Left kidney (tissue), 2 donors: ENCODE measurements around the gene ABHD3. TPM values are rescaled to one million over a fixed set of nuclear protein-coding genes. Genes with fewer than 3 reads are reported as not detected.
"Not testable (repeated sequence)": the region's sequence is repeated elsewhere in the genome, so short reads cannot be mapped to it uniquely, and the experiment has no call there.

Experiments
- DNase-seq: peaks from one replicate; pipeline ENCODE4 v3.0.0-alpha.2; 2013
- polyA plus RNA-seq: library from polyadenylated mRNA; unstranded; fragments of 120-200 nt; gene quantifications from one replicate; pipeline ENCODE4 v1.2.1, GENCODE V29; 2013; ENCODE audit not compliant: insufficient read length

Gene ABHD3
- polyA plus RNA-seq, 1 donor, result 30.8 TPM

DNA sequence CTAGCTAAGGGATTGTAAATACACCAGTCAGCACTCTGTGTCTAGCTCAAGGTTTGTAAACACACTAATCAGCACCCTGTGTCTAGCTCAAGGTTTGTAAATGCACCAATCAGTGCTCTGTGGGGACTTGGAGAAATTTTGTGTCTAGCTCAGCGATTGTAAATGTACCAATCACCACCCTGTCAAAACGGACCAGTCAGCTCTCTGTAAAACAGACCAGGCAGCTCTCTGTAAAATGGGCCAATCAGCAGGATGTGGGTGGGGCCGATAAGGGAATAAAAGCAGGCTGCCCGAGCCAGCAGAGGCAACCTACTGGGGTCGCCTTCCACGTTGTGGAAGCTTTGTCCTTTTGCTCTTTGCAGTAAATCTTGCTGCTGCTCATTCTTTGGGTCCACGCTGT lies 2.6 kb upstream of the ABHD3 start:
- DNase-seq, result not testable (repeated sequence)

- DNase-seq, result no peak
These were observed 1.9 kb upstream of the ABHD3 start for GRCh38 chr18:21706386-21706865.

GRCh38 chr18:21703241-21703820 lies 1.2 kb downstream of the ABHD3 start:
- no peak for DNase-seq

GRCh38 chr18:21702602-21703001 lies 2.0 kb downstream of the ABHD3 start:
- DNase-seq, result no peak

DNA sequence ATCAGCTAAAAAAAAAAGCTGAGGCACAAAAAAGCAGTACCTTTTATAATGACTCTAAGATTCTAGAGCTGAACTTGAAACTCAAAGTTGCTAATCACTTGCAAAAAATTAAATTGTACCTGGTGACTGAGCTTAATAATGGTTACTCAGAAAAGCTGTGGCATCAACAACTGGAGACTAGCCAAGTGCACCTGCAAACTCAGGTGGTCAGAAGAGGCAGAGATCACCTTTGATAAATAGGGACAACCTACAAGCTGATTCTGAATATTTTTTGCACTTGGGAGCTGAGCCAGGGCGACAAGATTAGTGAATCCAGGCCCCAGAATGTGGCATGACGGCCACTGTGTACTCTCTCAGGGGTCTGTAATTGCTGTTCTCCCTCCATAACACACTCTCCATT lies 3.0 kb downstream of the ABHD3 start:
- no peak for DNase-seq

- DNase-seq, result no peak
These were observed 4.0 kb downstream of the ABHD3 start for GRCh38 chr18:21700528-21701075.

- no peak for DNase-seq
These were observed 11.3 kb downstream of the ABHD3 start for GRCh38 chr18:21693322-21693721.

- no peak for DNase-seq
These were observed 14.8 kb downstream of the ABHD3 start for GRCh38 chr18:21689736-21690135.

- no peak for DNase-seq
These were observed 18.1 kb downstream of the ABHD3 start for GRCh38 chr18:21686282-21687105.

GRCh38 chr18:21685556-21685981 lies 19.0 kb downstream of the ABHD3 start:
- not testable (repeated sequence) for DNase-seq

DNA sequence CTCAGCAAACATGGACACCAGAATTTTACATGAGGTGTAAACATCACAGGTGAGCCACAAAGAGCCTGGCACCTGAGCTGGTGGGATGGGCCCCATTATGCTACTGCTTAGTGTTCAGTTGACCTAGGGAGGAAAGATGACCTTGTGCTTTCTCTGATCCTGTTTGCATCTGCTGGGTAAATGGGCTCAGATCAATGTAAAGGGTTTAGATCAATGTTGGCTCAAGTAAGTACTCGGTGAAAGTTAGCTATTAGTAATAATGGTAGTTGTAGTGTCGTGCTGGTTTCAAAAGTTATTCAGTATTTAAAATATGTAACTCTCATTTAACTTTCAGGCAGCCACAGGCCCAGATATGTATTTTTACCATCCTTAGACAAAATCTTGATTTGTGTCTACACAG lies 19.8 kb downstream of the ABHD3 start:
- no peak for DNase-seq

- DNase-seq, result peak; percentile 62
These were observed 22.1 kb downstream of the ABHD3 start for GRCh38 chr18:21682371-21683051.

- DNase-seq, result no peak
These were observed 24.4 kb downstream of the ABHD3 start for GRCh38 chr18:21680161-21680560.

DNA sequence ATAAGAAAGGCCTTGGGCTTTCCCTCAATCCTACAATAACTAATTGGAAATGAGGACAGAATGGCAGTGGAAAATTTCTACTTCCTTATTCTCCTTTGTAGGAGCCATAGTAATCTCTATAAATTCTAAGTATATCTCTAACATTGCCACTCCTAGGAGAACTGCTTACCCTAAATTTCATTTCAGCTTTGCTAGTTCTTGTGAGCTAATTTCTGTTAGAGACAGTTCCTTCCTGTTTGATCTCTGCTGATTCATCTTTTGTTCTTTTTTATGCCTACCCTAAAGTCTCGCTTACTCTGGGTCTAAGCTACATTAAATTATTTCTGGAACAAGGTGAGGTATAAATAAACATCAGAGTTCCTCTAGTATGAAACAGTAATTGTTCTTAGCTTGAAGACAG lies 25.7 kb downstream of the ABHD3 start:
- DNase-seq, result no peak

GRCh38 chr18:21675354-21675753 lies 29.2 kb downstream of the ABHD3 start:
- not testable (repeated sequence) for DNase-seq

GRCh38 chr18:21672521-21673267 lies 31.9 kb downstream of the ABHD3 start:
- peak; percentile 20 for DNase-seq

- no peak for DNase-seq
These were observed 34.8 kb downstream of the ABHD3 start for GRCh38 chr18:21669736-21670285.

- DNase-seq, result no peak
These were observed 40.5 kb downstream of the ABHD3 start for GRCh38 chr18:21664069-21664468.

GRCh38 chr18:21663578-21663977 lies 41.0 kb downstream of the ABHD3 start:
- no peak for DNase-seq

GRCh38 chr18:21662581-21662980 lies 42.0 kb downstream of the ABHD3 start:
- DNase-seq, result no peak

DNA sequence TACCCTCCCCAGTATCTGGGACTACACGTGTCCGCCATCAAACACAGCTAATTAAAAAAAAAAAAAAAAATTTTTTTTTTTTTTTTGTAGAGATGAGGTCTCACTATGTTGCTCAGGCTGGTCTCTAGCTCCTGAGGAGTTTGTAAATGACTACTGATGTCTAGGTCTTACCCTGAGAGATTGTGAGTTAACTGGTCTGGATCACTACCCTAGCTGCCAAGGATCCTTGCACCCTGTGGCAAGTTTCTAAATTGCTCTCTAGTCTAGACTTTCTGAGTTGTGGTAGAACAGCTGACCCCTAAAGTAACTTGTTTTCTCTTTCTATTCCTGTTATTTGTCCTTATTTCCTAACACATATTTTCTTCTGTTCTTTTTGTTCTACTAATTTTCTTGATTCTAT lies 44.5 kb downstream of the ABHD3 start:
- no peak for DNase-seq

DNA sequence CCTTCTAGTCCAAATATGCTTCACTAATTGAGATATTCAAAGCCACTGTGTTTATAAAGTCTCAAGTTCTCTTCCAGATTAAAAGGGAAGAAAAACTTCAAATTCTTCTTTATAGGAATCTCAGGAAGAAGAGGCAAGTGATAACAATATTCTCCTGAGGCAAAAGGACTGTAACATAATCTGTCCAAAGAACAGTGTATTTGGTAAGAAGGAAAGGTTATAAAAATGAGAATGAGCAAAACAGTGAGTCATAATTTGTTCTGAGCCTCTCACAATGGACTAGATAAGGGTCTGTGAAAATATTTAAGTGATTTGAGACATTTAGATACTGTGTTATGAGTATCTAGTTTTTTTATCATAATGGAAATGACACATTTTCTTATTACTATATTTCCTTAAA lies 48.2 kb downstream of the ABHD3 start:
- no peak for DNase-seq
